HG02571 (cell line): ENCODE data around the gene SLC47A1.

Experiments
- ATAC-seq: cut with Tn5 transposase; IDR thresholded peaks from one replicate; pipeline ENCODE4 v1.9.1; 2021; ENCODE audit warnings: mild to moderate bottlenecking, moderate library complexity; ENCODE audit not compliant: unreplicated experiment

Gene SLC47A1

GRCh38 chr17:19596869-19597268 is 63.2 kb downstream of the SLC47A1 start:
- ATAC-seq: no peak

- ATAC-seq: no peak
These were observed 76.7 kb downstream of the SLC47A1 start for GRCh38 chr17:19610311-19610710.

GRCh38 chr17:19610879-19611278 is 77.2 kb downstream of the SLC47A1 start:
- no peak for ATAC-seq

GRCh38 chr17:19613979-19614378 is 80.3 kb downstream of the SLC47A1 start:
- no peak for ATAC-seq

GRCh38 chr17:19614900-19615299 is 81.2 kb downstream of the SLC47A1 start:
- no peak for ATAC-seq

- ATAC-seq: no peak
These were observed 84.4 kb downstream of the SLC47A1 start for GRCh38 chr17:19618015-19618414.

GRCh38 chr17:19619705-19620325 is 86.2 kb downstream of the SLC47A1 start:
- ATAC-seq: no peak

- ATAC-seq: no peak
These were observed 88.0 kb downstream of the SLC47A1 start for GRCh38 chr17:19621697-19622096.

- no peak for ATAC-seq
These were observed 92.4 kb downstream of the SLC47A1 start for GRCh38 chr17:19626079-19626478.
